GM20431 (cell line): Measurements from ENCODE around the gene FCRL4.

Source experiments
- in situ Hi-C: fragments of 300-500 bp; cut with MseI, MboI; formaldehyde crosslinking; loops from one replicate; pipeline ENCODE4 v1.15.0; 2020; ENCODE audit warnings: low sequenced_read_pairs; ENCODE audit not compliant: unreplicated experiment

The FCRL4 gene

GRCh38 chr1:157597959-157598667 lies at the start of gene FCRL4:
Gene FCRL4 (minus strand): TSS chr1:157598085. CDS start chr1:157597944, 141 bp downstream.
- in situ Hi-C loops, result no loop called here

GRCh38 chr1:157646144-157646543 lies 48.3 kb upstream of the FCRL4 start:
- in situ Hi-C loops, result no loop called here

GRCh38 chr1:157641177-157641576 lies 43.3 kb upstream of the FCRL4 start:
- in situ Hi-C loops, result no loop called here

GRCh38 chr1:157639800-157640199 lies 41.9 kb upstream of the FCRL4 start:
- in situ Hi-C loops, result no loop called here

GRCh38 chr1:157628773-157629172 lies 30.9 kb upstream of the FCRL4 start:
- in situ Hi-C loops, result no loop called here

GRCh38 chr1:157626099-157626498 lies 28.2 kb upstream of the FCRL4 start:
- in situ Hi-C loops, result no loop called here

GRCh38 chr1:157624471-157624870 lies 26.6 kb upstream of the FCRL4 start:
- in situ Hi-C loops, result no loop called here

- in situ Hi-C loops, result no loop called here
These were observed 24.6 kb upstream of the FCRL4 start for GRCh38 chr1:157622471-157622870.

GRCh38 chr1:157618190-157618589 lies 20.3 kb upstream of the FCRL4 start:
- in situ Hi-C loops, result no loop called here

- in situ Hi-C loops, result no loop called here
These were observed 2.4 kb upstream of the FCRL4 start for GRCh38 chr1:157600236-157600635.

- in situ Hi-C loops, result no loop called here
These were observed 1.5 kb downstream of the FCRL4 start for GRCh38 chr1:157596384-157596783.

- in situ Hi-C loops, result no loop called here
These were observed 2.5 kb downstream of the FCRL4 start for GRCh38 chr1:157595356-157595755.

- in situ Hi-C loops, result no loop called here
These were observed 11.9 kb downstream of the FCRL4 start for GRCh38 chr1:157585984-157586383.

- in situ Hi-C loops, result no loop called here
These were observed 13.4 kb downstream of the FCRL4 start for GRCh38 chr1:157584503-157584902.

- in situ Hi-C loops, result no loop called here
These were observed 17.1 kb downstream of the FCRL4 start for GRCh38 chr1:157580828-157581210.

GRCh38 chr1:157580179-157580827 lies 17.6 kb downstream of the FCRL4 start:
- in situ Hi-C loops, result no loop called here

GRCh38 chr1:157577420-157577819 lies 20.5 kb downstream of the FCRL4 start:
- in situ Hi-C loops, result no loop called here

- in situ Hi-C loops, result no loop called here
These were observed 22.1 kb downstream of the FCRL4 start for GRCh38 chr1:157575744-157576143.

- in situ Hi-C loops, result no loop called here
These were observed 23.0 kb downstream of the FCRL4 start for GRCh38 chr1:157574836-157575235.

GRCh38 chr1:157566484-157567300 lies 31.2 kb downstream of the FCRL4 start:
- in situ Hi-C loops, result no loop called here

GRCh38 chr1:157562515-157562914 lies 35.4 kb downstream of the FCRL4 start:
- in situ Hi-C loops, result no loop called here
